C4-2B (cell line): ENCODE measurements around the gene CACNG6.
A peak's percentile ranks its signal among the peaks of the same experiment; 100 is the strongest.

ENCODE experiments used
- H3K27ac ChIP-seq: fragments of 450-650 bp; 2 replicates; pipeline ENCODE4 v1.5.1; 2017
- ZFX ChIP-seq: fragments of 450-650 bp; IDR thresholded peaks from 2 replicates; pipeline ENCODE4 v1.6.1; 2017
- TF ChIP-seq, protein P1 (sequence below): fragments of 450-650 bp; conservative IDR thresholded peaks from 2 replicates; pipeline ENCODE4 v1.5.1; 2017; ENCODE audit warnings: mild to moderate bottlenecking

The CACNG6 gene

DNA sequence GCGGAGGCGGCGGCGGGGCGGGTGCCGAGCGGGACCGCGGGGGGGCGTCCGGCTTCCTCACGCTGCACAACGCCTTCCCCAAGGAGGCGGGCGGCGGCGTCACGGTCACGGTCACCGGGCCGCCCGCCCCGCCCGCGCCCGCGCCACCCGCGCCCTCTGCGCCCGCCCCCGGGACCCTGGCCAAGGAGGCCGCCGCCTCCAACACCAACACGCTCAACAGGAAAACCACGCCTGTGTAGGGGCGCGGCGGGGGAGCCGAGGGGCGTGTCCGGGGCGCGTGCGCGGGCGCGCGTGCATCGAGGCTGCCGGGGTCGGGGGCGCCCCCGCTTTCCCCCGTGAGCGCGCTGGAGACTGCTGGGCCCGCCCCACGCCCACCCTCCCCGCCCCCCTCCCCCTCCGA, 8.8 kb upstream of the CACNG6 start:
- no peak for TF ChIP-seq ZFX
- TF ChIP-seq, protein P1, sequence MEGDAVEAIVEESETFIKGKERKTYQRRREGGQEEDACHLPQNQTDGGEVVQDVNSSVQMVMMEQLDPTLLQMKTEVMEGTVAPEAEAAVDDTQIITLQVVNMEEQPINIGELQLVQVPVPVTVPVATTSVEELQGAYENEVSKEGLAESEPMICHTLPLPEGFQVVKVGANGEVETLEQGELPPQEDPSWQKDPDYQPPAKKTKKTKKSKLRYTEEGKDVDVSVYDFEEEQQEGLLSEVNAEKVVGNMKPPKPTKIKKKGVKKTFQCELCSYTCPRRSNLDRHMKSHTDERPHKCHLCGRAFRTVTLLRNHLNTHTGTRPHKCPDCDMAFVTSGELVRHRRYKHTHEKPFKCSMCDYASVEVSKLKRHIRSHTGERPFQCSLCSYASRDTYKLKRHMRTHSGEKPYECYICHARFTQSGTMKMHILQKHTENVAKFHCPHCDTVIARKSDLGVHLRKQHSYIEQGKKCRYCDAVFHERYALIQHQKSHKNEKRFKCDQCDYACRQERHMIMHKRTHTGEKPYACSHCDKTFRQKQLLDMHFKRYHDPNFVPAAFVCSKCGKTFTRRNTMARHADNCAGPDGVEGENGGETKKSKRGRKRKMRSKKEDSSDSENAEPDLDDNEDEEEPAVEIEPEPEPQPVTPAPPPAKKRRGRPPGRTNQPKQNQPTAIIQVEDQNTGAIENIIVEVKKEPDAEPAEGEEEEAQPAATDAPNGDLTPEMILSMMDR = no peak
- H3K27ac ChIP-seq = no peak overlapping the region

GRCh38 chr19:53983457-53984289, 7.8 kb upstream of the CACNG6 start:
- TF ChIP-seq, protein P1 = no peak
- H3K27ac ChIP-seq = no peak overlapping the region

DNA sequence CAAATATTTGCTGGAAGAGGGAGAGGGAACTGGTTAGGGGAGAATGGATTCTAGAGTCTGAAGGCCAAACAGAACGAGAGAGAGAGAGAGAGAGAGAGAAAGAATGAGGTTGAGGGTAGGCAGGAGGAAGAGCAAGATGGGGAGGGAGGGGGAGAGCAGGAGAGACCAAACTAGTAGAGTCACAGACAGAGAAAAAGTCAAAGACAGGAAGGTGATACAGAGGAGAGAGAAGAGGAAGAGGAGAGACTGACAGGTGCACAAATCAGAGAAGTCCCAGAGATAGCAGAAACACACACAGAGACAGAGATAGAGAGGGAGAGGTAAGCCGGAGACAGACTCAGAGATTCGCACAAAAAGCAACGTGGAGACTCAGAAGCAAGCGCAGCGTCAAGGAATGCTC, 5.6 kb upstream of the CACNG6 start:
- no peak overlapping the region for H3K27ac ChIP-seq
- TF ChIP-seq ZFX = no peak
- TF ChIP-seq, protein P1 = no peak

- H3K27ac ChIP-seq = no peak overlapping the region
- no peak for TF ChIP-seq ZFX
- TF ChIP-seq, protein P1 = no peak
These were observed 2.5 kb upstream of the CACNG6 start for GRCh38 chr19:53988981-53989380.

DNA sequence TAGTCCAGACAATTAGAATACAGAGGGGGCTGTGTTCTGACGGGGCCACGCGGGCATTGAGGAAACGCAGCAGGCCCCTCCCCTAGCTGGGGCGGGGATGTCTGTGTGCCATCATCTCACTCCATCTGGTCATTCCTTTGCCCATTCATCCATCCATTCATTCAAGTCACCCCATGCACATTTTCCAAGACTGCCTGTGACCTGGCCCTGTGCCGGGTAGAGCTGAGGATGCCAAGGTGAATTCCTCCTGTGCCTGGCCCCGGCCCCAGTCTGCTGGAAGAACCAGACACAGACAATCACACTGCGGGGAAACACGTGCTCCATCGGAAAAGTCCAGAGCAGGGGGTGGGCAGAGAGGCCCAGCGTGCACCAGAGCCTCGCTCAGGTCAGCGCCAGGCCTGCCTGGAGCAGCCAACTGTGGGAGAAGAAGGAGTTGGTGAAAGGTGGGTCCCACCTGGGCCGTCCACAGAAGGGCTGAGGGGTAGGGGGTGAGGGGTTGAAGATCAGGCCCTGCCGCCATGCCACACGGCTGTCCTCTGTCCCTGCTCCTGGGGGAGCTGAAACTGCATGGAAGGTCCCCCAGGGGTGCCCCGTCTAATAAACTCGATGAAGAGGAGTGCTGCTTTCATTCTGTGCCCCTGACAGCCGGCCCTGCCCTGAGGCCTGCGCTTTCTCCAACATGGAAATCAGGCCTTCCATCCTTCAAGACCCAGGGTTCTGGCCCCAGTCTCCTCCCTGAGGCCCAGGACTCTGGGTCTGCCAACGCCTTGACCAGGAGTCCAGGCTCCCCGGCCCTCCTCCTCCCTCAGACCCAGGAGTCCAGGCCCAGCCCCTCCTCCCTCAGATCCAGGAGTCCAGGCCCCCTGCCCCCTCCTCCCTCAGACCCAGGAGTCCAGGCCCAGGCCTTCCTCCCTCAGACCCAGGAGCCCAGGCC, 1.6 kb upstream of the CACNG6 start:
- 0 out of 2 replicates have a peak, but pooled peaks have one; percentile 17 for TF ChIP-seq ZFX
- TF ChIP-seq, protein P1 = no peak
- H3K27ac ChIP-seq = peak overlapping the region; percentile 23; the same call in 1 of the 2 replicates

GRCh38 chr19:53992211-53992610, 774 bp downstream of the CACNG6 start:
- H3K27ac ChIP-seq = no peak overlapping the region
- TF ChIP-seq, protein P1 = no peak
- TF ChIP-seq ZFX = no peak

GRCh38 chr19:53992815-53993214, 1.4 kb downstream of the CACNG6 start:
- TF ChIP-seq, protein P1 = no peak
- no peak overlapping the region for H3K27ac ChIP-seq
